ENCODE data around the gene ATAD3C.

ATAD3C gene

DNA sequence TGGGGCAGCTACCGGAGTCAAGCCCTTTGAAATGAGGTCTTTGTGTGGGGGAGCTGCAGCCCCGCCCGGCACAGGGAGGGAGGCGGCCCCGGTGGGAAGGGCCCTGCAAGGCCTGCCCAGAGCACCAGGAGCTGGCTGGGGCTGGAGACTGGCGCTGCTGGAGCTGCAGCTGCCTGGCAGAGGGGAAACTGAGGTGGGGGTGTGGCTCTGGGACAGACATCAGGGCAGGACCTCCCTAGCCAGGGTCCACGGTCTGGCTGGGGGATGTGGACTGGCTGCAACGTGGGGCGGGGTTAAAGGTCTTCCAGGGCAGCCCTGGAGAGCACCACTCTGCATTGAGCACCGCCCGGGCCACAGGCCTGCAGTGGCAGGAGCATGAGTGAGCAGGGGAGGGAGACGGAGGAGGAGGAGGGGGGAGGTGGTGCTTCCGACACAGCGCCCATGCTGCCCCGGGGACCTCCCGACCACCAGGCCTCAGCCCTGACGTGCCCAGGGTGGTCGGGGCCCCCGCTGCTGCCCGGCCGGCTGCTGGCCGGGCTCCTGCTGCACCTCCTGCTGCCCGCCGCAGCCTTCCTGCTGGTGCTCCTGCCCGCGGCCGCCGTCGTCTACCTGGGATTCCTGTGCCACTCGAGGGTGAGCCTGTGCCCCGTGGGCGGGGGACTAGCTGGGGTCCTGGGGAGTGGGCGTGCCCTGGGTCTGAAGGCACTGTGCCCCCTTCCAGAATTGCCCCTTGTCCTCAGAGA is 23.6 kb upstream of the ATAD3C start:
- Histone ChIP-seq H3K4ac (ENCODE audit: low read depth, low read length) (peak overlapping the region; percentile 84), H2BK5ac (ENCODE audit: low read length) (peak overlapping the region; percentile 72), H2AK5ac (ENCODE audit: low read length) (peak overlapping the region; percentile 89), H3K23ac (ENCODE audit: low read length) (no peak overlapping the region), H3K4me1 (ENCODE audit: control insufficient read depth, low read depth, low read length) (peaks cover 5% of the 10 kb centered on the region), H3K79me1 (ENCODE audit: low read length) (no peaks in the 10 kb centered on the region), H3K4me3 (ENCODE audit: low read length) (no peak overlapping the region), H4K5ac (ENCODE audit: low read length) (no peak overlapping the region), H3K4me2 (ENCODE audit: low read length) (peak overlapping the region; percentile 5), H3K9ac (ENCODE audit: low read length) (peak overlapping the region; percentile 49), H3K79me2 (ENCODE audit: control insufficient read depth, insufficient read depth, low read length) (no peaks in the 10 kb centered on the region), H3K27me3 (ENCODE audit: insufficient read depth, low read length, poor library complexity) (no peaks in the 10 kb centered on the region), H3K27ac (ENCODE audit: low read depth, low read length) (no peak overlapping the region), H3K18ac (ENCODE audit: low read length) (peak overlapping the region; percentile 89), H2BK120ac (ENCODE audit: low read depth, low read length) (no peak overlapping the region), H3K36me3 (ENCODE audit: control insufficient read depth, insufficient read depth, low read length) (no peaks in the 10 kb centered on the region), H2BK15ac (replicated peaks; ENCODE audit: low read depth) (no peak overlapping the region), H4K8ac (ENCODE audit: low read depth, low read length) (no peak overlapping the region), H3K56ac (ENCODE audit: low read length) (peak overlapping the region; percentile 63)
- no CpG with 5 or more reads among the region's 33 CpGs for WGBS (ENCODE audit: extremely low coverage, insufficient coverage, low lambda C conversion rate)
- peak; percentile 69 for DNase-seq

DNA sequence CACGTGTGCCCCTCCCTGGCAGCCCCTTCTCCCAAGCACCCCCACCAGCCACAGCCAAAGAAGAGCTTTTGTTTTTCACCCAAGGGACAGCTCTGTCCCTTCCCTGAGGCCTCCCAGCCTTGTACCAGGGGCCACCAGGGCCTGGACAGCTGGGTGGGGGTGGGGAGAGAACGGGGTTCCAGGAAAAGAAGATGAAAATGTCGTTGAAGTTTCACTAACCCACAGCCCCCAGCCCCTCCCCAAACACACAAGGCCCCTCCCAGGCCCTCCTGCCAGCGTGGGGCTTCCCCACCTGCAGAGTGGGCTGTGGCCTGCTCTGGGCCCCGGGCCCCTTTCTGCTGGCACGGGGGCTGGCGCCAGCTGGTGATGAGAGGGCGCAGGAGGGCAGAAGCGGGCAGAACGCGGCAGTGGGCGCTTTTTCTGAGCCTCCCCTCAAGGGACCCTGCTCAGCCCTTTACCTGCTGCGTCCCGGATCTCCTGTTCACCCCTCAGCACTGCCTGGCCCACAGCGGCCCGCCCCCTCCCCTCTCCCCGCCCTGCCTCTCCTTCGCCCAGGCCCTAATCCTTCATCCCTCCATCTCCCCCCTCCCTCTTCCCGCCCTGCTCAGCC is 22.9 kb upstream of the ATAD3C start:
- no peak overlapping the region for H3K4me3 ChIP-seq (ENCODE audit: low read length)
- H3K79me2 ChIP-seq (ENCODE audit: control insufficient read depth, insufficient read depth, low read length): no peaks in the 10 kb centered on the region
- H3K27ac ChIP-seq (ENCODE audit: low read depth, low read length): no peak overlapping the region
- no peak overlapping the region for H2BK5ac ChIP-seq (ENCODE audit: low read length)
- DNase-seq: peak; percentile 72
- H3K9ac ChIP-seq (ENCODE audit: low read length): peak overlapping the region; percentile 49
- WGBS (ENCODE audit: extremely low coverage, insufficient coverage, low lambda C conversion rate): no CpG with 5 or more reads among the region's 19 CpGs
- no peak overlapping the region for H2BK15ac ChIP-seq (replicated peaks; ENCODE audit: low read depth)
- H3K36me3 ChIP-seq (ENCODE audit: control insufficient read depth, insufficient read depth, low read length): no peaks in the 10 kb centered on the region
- no peak overlapping the region for H3K23ac ChIP-seq (ENCODE audit: low read length)
- H4K5ac ChIP-seq (ENCODE audit: low read length): no peak overlapping the region
- H3K56ac ChIP-seq (ENCODE audit: low read length): peak overlapping the region; percentile 63
- H2BK120ac ChIP-seq (ENCODE audit: low read depth, low read length): no peak overlapping the region
- peaks cover 8% of the 10 kb centered on the region for H3K4me1 ChIP-seq (ENCODE audit: control insufficient read depth, low read depth, low read length)
- no peaks in the 10 kb centered on the region for H3K27me3 ChIP-seq (ENCODE audit: insufficient read depth, low read length, poor library complexity)
- no peak overlapping the region for H2AK5ac ChIP-seq (ENCODE audit: low read length)
- H4K8ac ChIP-seq (ENCODE audit: low read depth, low read length): no peak overlapping the region
- H3K4ac ChIP-seq (ENCODE audit: low read depth, low read length): peak overlapping the region; percentile 84
- H3K79me1 ChIP-seq (ENCODE audit: low read length): no peaks in the 10 kb centered on the region
- H3K4me2 ChIP-seq (ENCODE audit: low read length): no peak overlapping the region
- peak overlapping the region; percentile 89 for H3K18ac ChIP-seq (ENCODE audit: low read length)

DNA sequence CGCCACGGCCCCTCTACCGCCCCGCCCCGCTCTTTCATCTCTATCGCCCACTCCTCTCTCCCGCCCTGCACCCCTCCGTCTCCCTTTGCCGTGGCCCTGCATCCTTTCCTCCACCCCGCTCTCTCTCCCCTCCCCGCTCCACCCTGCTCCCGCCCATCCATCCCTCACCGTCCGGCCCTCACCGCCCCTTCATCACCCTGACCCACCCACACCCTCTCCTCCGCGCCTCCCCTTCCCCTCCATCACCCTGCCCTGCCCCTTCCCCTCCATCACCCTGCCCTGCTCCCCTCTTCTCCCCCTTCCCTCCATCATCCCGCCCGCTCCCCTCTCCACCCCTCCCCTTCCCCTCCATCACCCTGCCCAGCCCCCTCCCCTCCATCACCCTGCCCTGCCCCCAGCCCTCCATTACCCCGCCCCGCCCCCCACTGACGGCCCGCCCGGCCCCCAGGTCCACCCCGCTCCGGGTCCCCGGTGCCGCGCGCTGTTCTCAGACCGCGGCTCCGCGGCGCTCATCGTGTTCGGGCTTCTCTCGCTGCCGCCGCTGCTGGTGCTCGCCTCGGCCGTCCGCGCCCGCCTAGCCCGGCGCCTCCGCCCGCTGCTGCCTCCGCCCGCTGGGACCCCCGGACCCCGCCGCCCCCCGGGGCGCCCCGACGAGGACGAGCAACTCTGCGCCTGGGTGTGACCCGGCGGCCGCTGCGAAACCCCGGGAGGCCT is 22.2 kb upstream of the ATAD3C start:
- no peaks in the 10 kb centered on the region for H3K79me1 ChIP-seq (ENCODE audit: low read length)
- 100% methylated on average over 2 of the region's 66 CpGs for WGBS (ENCODE audit: extremely low coverage, insufficient coverage, low lambda C conversion rate)
- DNase-seq: peak; percentile 22

DNA sequence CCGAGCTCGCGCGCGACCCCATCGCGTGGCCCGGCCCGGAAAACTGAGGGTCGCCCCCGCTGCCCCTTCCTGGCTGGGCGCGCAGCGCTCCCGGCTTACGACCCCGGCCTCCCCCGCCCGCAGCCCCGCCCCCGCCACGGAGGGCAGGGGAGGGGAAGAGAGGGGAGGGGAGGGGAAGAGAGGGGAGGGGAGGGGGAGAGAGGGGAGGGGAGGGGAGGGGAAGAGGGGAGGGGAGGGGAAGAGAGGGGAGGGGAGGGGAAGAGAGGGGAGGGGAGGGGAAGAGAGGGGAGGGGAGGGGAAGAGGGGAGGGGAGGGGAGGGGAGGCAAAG is 21.7 kb upstream of the ATAD3C start:
- Histone ChIP-seq H3K79me2 (ENCODE audit: control insufficient read depth, insufficient read depth, low read length) (no peaks in the 10 kb centered on the region), H3K36me3 (ENCODE audit: control insufficient read depth, insufficient read depth, low read length) (no peaks in the 10 kb centered on the region), H3K4ac (ENCODE audit: low read depth, low read length) (peak overlapping the region; percentile 76), H3K9ac (ENCODE audit: low read length) (peak overlapping the region; percentile 54), H3K27ac (ENCODE audit: low read depth, low read length) (no peak overlapping the region), H2BK15ac (replicated peaks; ENCODE audit: low read depth) (peak overlapping the region; percentile 47), H4K5ac (ENCODE audit: low read length) (no peak overlapping the region), H3K56ac (ENCODE audit: low read length) (peak overlapping the region; percentile 85), H3K79me1 (ENCODE audit: low read length) (no peaks in the 10 kb centered on the region), H3K18ac (ENCODE audit: low read length) (peak overlapping the region; percentile 90), H2AK5ac (ENCODE audit: low read length) (no peak overlapping the region), H2BK5ac (ENCODE audit: low read length) (no peak overlapping the region), H3K4me3 (ENCODE audit: low read length) (peak overlapping the region; percentile 11), H3K4me2 (ENCODE audit: low read length) (no peak overlapping the region), H4K8ac (ENCODE audit: low read depth, low read length) (peak overlapping the region; percentile 96), H3K4me1 (ENCODE audit: control insufficient read depth, low read depth, low read length) (peaks cover 11% of the 10 kb centered on the region), H3K23ac (ENCODE audit: low read length) (no peak overlapping the region), H2BK120ac (ENCODE audit: low read depth, low read length) (peak overlapping the region; percentile 39), H3K27me3 (ENCODE audit: insufficient read depth, low read length, poor library complexity) (no peaks in the 10 kb centered on the region)
- no CpG with 5 or more reads among the region's 22 CpGs for WGBS (ENCODE audit: extremely low coverage, insufficient coverage, low lambda C conversion rate)
- DNase-seq: peak; percentile 33

More for the DNA sequence above, 22.2 kb upstream of the ATAD3C start:
- Histone ChIP-seq H3K4me3 (ENCODE audit: low read length) (peak overlapping the region; percentile 11), H3K4me2 (ENCODE audit: low read length) (no peak overlapping the region), H3K36me3 (ENCODE audit: control insufficient read depth, insufficient read depth, low read length) (no peaks in the 10 kb centered on the region), H4K8ac (ENCODE audit: low read depth, low read length) (peak overlapping the region; percentile 96), H3K23ac (ENCODE audit: low read length) (no peak overlapping the region), H3K27ac (ENCODE audit: low read depth, low read length) (no peak overlapping the region), H2AK5ac (ENCODE audit: low read length) (no peak overlapping the region), H3K56ac (ENCODE audit: low read length) (peak overlapping the region; percentile 85), H3K79me2 (ENCODE audit: control insufficient read depth, insufficient read depth, low read length) (no peaks in the 10 kb centered on the region), H3K4me1 (ENCODE audit: control insufficient read depth, low read depth, low read length) (peaks cover 11% of the 10 kb centered on the region), H3K9ac (ENCODE audit: low read length) (peak overlapping the region; percentile 54), H2BK120ac (ENCODE audit: low read depth, low read length) (peak overlapping the region; percentile 39), H3K18ac (ENCODE audit: low read length) (peak overlapping the region; percentile 90), H3K27me3 (ENCODE audit: insufficient read depth, low read length, poor library complexity) (no peaks in the 10 kb centered on the region), H4K5ac (ENCODE audit: low read length) (no peak overlapping the region), H3K4ac (ENCODE audit: low read depth, low read length) (peak overlapping the region; percentile 76), H2BK5ac (ENCODE audit: low read length) (no peak overlapping the region), H2BK15ac (replicated peaks; ENCODE audit: low read depth) (peak overlapping the region; percentile 47)

DNA sequence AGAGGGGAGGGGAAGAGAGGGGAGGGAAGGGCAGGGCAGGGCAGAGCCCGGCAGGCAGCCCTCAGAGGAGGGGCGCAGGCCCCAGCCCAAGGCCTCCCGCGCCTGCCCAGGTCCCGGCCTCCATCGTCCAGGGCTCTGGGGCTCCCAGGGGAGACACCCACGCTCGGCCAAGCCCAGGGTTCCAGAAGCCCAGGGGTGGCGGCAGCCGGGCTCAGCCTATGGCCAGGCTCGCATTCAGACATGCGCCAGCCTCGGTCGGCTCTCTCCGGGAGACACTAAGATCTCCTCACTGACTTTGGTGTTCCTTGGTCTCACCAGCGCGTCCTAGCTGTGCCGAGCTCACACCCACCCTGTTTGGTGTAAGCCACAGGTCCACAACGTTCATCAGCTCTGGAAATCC is 21.3 kb upstream of the ATAD3C start:
- no CpG with 5 or more reads among the region's 19 CpGs for WGBS (ENCODE audit: extremely low coverage, insufficient coverage, low lambda C conversion rate)
- Histone ChIP-seq H3K79me1 (ENCODE audit: low read length) (no peaks in the 10 kb centered on the region), H3K36me3 (ENCODE audit: control insufficient read depth, insufficient read depth, low read length) (no peaks in the 10 kb centered on the region), H3K4ac (ENCODE audit: low read depth, low read length) (no peak overlapping the region), H2BK120ac (ENCODE audit: low read depth, low read length) (no peak overlapping the region), H3K27me3 (ENCODE audit: insufficient read depth, low read length, poor library complexity) (no peaks in the 10 kb centered on the region), H2BK5ac (ENCODE audit: low read length) (no peak overlapping the region), H3K4me1 (ENCODE audit: control insufficient read depth, low read depth, low read length) (peaks cover 8% of the 10 kb centered on the region), H3K27ac (ENCODE audit: low read depth, low read length) (no peak overlapping the region), H3K56ac (ENCODE audit: low read length) (peak overlapping the region; percentile 44), H3K4me2 (ENCODE audit: low read length) (no peak overlapping the region), H4K5ac (ENCODE audit: low read length) (no peak overlapping the region), H4K8ac (ENCODE audit: low read depth, low read length) (no peak overlapping the region), H2BK15ac (replicated peaks; ENCODE audit: low read depth) (no peak overlapping the region), H3K23ac (ENCODE audit: low read length) (no peak overlapping the region), H3K4me3 (ENCODE audit: low read length) (no peak overlapping the region), H3K18ac (ENCODE audit: low read length) (no peak overlapping the region), H2AK5ac (ENCODE audit: low read length) (no peak overlapping the region), H3K79me2 (ENCODE audit: control insufficient read depth, insufficient read depth, low read length) (no peaks in the 10 kb centered on the region), H3K9ac (ENCODE audit: low read length) (no peak overlapping the region)
- peak; percentile 19 for DNase-seq

Data from mesendoderm (in vitro differentiated cells).